ENCODE data around the gene CCDC88A. TPM values are rescaled to one million over a fixed set of nuclear protein-coding genes. Genes with fewer than 3 reads are reported as not detected.

CCDC88A gene
- total RNA-seq (2014; rRNA removed; shearing (Covaris generic)) = 134 and 144 TPM in 2 replicates
- 152 and 169 TPM in 2 replicates for polyA plus RNA-seq (2016; fragmentation: Nextera tagmentation; extraction: Ambion mirVana)
- long read RNA-seq, partial matches to known transcripts = 25 of 30 reads
- long read RNA-seq, other reads (novel, unspliced or antisense) = 4 of 30 reads

- peak within 1 kb of the TSS; percentile 81 for H3K4me3 ChIP-seq
- no peaks in the 10 kb centered on the region for H3K9me2 ChIP-seq (ENCODE audit: insufficient read depth)
- H3F3A ChIP-seq (replicated peaks; ENCODE audit: low read depth) = no peaks in the 10 kb centered on the region
- H3K27me3 ChIP-seq (ENCODE audit: insufficient read depth) = no peaks in the 10 kb centered on the region
- Mint-ChIP-seq H3K4me1 (peaks cover 21% of the 10 kb centered on the region), H3K27me3 (ENCODE audit: insufficient read depth, low read depth, poor library complexity) (peaks cover 4% of the 10 kb centered on the region), H3K36me3 (ENCODE audit: low read depth) (no peaks in the 10 kb centered on the region; the same call in 2 of the 3 replicates), H3K9me3 (no peaks in the 10 kb centered on the region), H3K4me3 (peak within 1 kb of the TSS; percentile 90), H3K27ac (peak within 1 kb of the TSS; percentile 88)
- ATAC-seq (peak; percentile 91), DNase-seq (ENCODE audit: low spot score) (peak; percentile 97)
- H2AFZ ChIP-seq = peak within 1 kb of the TSS; percentile 90
- TF ChIP-seq STAT1 (IDR thresholded peaks at IDR 0.05; ENCODE audit: unreplicated experiment) (no peak), POLR2AphosphoS5 (IDR thresholded peaks at IDR 0.05; ENCODE audit: low read depth) (peak; percentile 89), EZH2phosphoT487 (IDR thresholded peaks at IDR 0.05; ENCODE audit: unreplicated experiment) (no peak), ZNF114 (CRISPR knock-in tag; IDR thresholded peaks at IDR 0.05) (peak; percentile 90; the same call in 1 of the 2 replicates), REST (IDR thresholded peaks at IDR 0.05; ENCODE audit: unreplicated experiment) (peak; percentile 11), CREB1 (CRISPR knock-in tag; IDR thresholded peaks at IDR 0.05; ENCODE audit: low read depth) (peak; percentile 87), ZNF462 (CRISPR knock-in tag; IDR thresholded peaks at IDR 0.05) (0 out of 2 replicates have a peak, but pooled peaks have one; percentile 2), ETS1 (IDR thresholded peaks at IDR 0.05) (no peak), CTCF (conservative IDR thresholded peaks at IDR 0.05; ENCODE audit: low read depth in 2 of 2) (0 out of 4 replicates have a peak, but pooled peaks of 1 of the 2 experiments have one; percentile 14), EZH2 (IDR thresholded peaks at IDR 0.05; ENCODE audit: low read depth, unreplicated experiment) (no peak)
- H3K4me2 ChIP-seq = peak within 1 kb of the TSS; percentile 96
- H3K79me2 ChIP-seq (replicated peaks; ENCODE audit: insufficient read depth) = peaks cover 41% of the 10 kb centered on the region
- H3K36me3 ChIP-seq (ENCODE audit: insufficient read depth) = no peaks in the 10 kb centered on the region
- H3K4me1 ChIP-seq (ENCODE audit: insufficient read depth) = peaks cover 14% of the 10 kb centered on the region
- peak within 1 kb of the TSS; percentile 89 for H3K27ac ChIP-seq (ENCODE audit: low read depth)
- 0 out of 2 replicates have a peak, but pooled peaks cover 4% of the 10 kb centered on the region for H4K20me1 ChIP-seq (replicated peaks; ENCODE audit: insufficient read depth)
These were observed at the start of gene CCDC88A for GRCh38 chr2:55419679-55420438. CCDC88A (minus strand) TSS chr2:55419856; CDS start chr2:55419079, 777 bp downstream.
